HG02642 (cell line): Measurements from ENCODE around the gene MB.

Experiments used
- ATAC-seq: cut with Tn5 transposase; IDR thresholded peaks from one replicate; pipeline ENCODE4 v1.9.1; 2021; ENCODE audit warnings: mild to moderate bottlenecking; ENCODE audit not compliant: unreplicated experiment, poor library complexity

MB gene

GRCh38 chr22:35600476-35600875 lies 16.7 kb downstream of the MB start:
- no peak for ATAC-seq

GRCh38 chr22:35599364-35599763 lies 17.8 kb downstream of the MB start:
- ATAC-seq = no peak

GRCh38 chr22:35598396-35598710 lies 18.8 kb downstream of the MB start:
- no peak for ATAC-seq

- no peak for ATAC-seq
Measured at GRCh38 chr22:35597692-35598395, 19.3 kb downstream of the MB start.

GRCh38 chr22:35596821-35597220 lies 20.3 kb downstream of the MB start:
- no peak for ATAC-seq

- ATAC-seq = no peak
Measured at GRCh38 chr22:35594686-35595085, 22.4 kb downstream of the MB start.

- no peak for ATAC-seq
Measured at GRCh38 chr22:35593891-35594470, 23.1 kb downstream of the MB start.

GRCh38 chr22:35593071-35593890 lies 23.8 kb downstream of the MB start:
- ATAC-seq = no peak

- no peak for ATAC-seq
Measured at GRCh38 chr22:35592418-35592967, 24.6 kb downstream of the MB start.

DNA sequence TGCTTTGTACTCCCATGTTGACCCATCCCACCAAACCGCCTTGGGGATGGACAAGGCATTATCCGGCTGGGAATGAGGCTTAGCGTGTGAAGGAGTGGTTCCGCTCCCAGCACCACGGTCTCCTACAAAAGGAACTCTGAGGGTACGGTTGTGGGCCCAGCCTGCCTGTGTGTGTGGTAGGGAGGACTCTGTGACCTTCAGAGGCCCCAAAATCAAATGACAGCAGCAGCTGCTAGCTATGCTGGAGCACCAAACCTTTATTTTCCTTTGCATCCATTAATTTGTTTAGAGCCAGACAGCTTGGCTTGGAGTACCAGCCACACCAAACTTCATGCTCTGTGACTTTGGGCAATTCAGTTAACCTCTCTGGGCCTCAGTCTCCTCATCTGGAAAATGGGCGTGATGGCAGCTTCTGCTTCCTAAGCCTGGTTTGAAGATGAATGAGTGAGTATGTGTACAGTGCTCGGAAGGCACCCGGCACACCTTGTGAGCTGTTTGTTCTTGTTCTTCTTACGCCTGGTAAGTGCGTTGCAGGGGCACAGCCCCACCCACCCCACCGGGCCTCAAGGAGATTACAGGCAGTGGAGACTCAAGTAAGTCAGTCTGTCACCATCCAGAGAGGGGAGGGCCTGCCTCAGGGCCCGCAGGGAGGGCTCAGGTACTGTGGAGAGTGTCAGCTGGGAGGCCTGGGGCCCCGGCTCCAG lies 25.3 kb downstream of the MB start:
- ATAC-seq = no peak

DNA sequence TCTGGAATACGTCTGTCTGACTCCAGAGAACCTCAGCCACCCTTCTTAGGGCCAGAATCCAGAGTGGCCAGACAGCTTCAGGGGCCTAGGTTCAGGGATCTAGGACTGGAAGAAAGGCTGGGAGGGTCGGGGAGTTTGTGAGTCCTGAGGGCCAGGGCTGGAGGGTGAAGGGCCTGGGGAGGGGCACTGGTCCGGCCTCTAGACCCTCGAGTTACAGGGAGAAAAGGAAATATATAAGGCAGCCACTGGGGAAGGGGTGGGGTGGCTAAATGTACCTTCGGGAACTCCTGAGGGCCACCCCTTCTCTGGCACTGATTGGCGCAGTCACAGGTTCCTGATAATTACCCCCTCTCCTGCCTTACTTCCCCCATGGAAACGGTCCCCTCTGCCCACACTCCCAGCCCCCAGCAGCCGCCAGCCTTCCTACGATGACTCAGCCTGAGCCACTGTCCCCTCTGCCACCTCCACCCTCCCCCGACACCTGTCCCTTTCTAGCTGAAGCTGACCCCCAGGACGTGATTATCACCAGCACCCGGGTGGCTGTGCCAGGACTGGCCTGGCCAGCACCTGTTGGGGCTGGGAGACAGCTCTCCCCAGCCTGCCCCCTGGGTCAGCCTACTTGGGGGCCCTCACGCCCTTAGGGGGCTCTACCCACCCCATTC lies 26.4 kb downstream of the MB start:
- ATAC-seq = no peak

DNA sequence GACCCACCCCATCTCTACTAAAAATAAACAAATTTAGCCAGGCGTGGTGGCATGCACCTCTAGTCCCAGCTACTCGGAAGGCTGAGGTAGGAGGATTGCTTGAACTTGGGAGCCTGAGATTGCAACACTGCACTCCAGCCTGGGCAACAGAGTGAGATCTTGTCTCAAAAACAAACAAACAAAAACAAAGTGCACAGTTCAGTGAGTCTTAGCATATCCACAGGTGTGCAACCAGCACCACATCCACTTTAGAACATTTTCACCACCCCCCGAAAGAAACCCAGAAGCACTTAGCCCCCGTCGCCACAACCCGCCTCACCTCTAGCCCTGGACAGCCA lies 27.4 kb downstream of the MB start:
- ATAC-seq = no peak

GRCh38 chr22:35589071-35589755 lies 27.9 kb downstream of the MB start:
- ATAC-seq = no peak

DNA sequence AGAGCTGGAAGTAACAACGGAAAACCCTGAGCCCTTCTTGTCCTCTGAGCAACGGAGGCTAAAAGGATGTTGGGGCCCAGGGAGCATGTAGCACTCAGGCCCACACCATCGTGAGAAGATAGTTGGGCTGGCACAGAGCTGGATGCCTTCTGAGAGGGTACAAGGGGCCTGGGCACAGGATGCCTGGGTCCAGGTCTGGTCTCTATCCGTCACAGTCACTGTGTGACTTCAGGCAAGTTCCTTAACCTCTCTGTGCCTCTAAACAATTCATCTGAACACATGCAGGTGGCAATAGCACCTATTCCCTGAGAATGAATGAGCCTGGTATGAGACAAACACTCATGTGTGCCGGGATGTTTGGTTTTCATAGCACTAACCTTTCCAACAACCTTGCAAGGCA lies 29.2 kb downstream of the MB start:
- no peak for ATAC-seq

DNA sequence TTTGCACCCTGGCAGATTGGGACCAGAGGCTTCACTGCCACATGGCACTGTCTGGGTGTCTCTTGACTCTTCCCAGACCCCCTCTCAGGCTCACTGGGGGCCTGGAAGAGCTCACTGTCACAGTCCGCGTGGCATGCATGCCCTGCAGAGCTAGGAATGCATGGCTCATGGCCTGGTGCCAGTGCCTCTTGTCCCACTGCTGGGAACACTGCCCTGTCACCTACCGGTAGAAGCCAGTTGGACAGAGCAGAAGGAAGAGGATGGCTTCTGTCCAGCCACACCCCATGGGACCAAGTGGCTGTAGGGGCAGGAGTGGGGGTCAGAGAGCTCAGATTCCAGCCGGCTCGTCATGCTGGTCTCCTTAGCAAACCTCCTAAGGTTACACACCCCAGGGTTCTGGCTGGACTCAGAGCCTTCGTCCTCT lies 29.7 kb downstream of the MB start:
- no peak for ATAC-seq

GRCh38 chr22:35586771-35587170 lies 30.4 kb downstream of the MB start:
- ATAC-seq = no peak

- ATAC-seq = no peak
Measured at GRCh38 chr22:35582861-35583670, 34.1 kb downstream of the MB start.

GRCh38 chr22:35582218-35582860 lies 34.8 kb downstream of the MB start:
- ATAC-seq = no peak
